HG03442 (cell line): Measurements from ENCODE around the gene MIER2.

Experiments
- ATAC-seq: cut with Tn5 transposase; IDR thresholded peaks from one replicate; pipeline ENCODE4 v1.9.1; 2021; ENCODE audit warnings: mild to moderate bottlenecking, moderate library complexity; ENCODE audit not compliant: unreplicated experiment

MIER2 gene

GRCh38 chr19:334296-335071 lies 10.1 kb downstream of the MIER2 start:
- ATAC-seq, result no peak

- no peak for ATAC-seq
Measured at GRCh38 chr19:330503-330902, 14.1 kb downstream of the MIER2 start.

- no peak for ATAC-seq
Measured at GRCh38 chr19:329876-330275, 14.7 kb downstream of the MIER2 start.

- no peak for ATAC-seq
Measured at GRCh38 chr19:328025-328505, 16.5 kb downstream of the MIER2 start.

DNA sequence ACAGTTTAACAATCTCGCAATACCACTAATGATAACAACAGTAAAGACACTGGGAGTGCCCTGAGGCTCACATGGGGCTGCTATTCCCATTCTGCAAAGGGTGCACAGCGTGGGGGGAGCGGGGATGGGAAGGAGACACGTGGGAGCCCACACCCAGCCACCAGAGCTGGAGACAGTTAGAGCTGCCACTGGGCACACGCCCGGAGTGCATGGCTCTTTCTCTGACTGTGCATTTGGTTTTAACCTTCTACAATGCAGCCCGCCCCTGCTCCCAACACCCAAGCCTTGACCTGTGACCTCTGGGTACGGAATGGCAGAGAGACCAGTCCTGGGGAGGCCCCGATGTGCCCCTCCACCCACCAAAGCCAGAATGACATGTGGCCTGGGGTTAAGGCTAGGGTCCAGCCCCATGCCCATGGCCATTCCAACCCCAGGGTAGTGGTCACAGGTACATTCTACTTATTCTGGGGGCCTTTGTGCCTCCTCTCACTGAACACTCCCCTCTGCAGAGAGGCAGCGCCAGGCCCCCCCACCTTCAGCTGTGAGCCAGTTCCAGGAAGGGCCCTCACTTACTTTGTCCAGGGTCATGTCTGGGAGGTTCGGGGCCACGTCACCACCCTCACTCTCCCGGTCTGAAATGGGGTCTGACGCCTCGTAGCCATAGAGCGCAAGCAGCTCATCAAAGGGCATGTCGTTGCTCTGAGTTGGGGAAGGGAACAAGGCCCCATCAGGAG lies 17.1 kb downstream of the MIER2 start:
- ATAC-seq, result no peak

GRCh38 chr19:326871-327270 lies 17.7 kb downstream of the MIER2 start:
- ATAC-seq, result no peak

DNA sequence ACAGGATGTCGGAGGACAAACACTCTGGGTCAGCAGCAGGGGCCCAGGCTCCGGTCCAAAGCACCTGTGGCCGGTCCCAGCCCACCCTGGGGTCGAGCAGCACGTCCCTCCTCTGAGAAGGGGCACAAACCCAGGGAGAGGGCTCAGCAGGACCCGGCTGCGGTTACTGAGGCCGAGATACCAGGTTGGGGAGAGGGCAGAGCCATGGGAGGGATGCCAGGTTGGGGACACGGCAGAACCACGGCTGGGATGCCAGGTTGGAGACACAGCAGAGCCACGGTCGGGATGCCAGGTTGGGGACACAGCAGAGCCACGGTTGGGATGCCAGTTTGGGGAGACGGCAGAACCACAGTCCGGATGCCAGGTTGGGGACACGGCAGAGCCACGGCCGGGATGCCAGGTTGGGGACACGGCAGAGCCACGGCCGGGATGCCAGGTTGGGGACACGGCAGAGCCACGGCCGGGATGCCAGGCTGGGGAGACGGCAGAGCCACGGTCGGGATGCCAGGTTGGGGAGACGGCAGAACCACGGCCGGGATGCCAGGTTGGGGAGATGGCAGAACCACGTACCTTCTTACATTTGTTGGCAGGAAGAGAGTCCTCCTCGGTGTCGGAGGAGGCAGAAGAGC lies 18.5 kb downstream of the MIER2 start:
- no peak for ATAC-seq

DNA sequence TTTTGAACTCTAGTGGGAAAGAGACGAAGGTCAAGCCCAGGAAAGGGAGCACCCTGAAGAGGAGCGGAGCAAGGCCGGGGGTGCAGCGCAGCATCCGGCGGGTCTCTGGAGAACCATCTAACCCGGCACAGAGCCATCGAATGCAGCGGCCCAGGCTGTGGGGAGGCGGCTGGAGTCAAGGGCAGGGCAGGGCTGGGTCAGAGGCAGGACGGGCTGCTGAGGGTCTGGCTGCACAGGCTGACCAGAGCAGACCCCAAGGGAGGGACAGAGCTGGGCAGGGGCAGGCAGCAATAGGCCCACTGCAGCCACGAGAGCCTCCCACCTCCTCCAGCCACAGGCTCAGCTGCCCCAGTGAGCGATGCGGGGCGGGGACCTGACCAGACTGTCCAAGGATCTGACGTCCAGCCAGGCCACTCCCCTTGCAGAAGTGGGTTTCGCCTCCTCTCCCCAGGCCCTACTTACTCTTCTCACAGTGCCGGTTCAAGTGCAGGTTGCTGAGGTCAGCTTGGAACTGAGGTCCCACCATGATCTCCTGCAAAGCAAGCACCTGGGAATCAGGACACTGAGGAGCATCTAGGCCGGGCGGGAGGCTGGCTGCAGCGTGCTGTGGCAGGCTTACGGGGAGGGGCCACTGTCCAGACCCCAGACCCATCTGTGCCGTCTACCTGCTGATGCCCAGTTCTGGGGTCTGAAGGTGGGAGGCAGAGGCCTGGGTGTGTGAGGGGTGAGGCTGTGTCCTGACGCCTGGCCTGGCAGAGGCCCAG lies 19.2 kb downstream of the MIER2 start:
- ATAC-seq, result no peak

GRCh38 chr19:324716-325115 lies 19.9 kb downstream of the MIER2 start:
- no peak for ATAC-seq

GRCh38 chr19:322616-323015 lies 22.0 kb downstream of the MIER2 start:
- ATAC-seq, result no peak

DNA sequence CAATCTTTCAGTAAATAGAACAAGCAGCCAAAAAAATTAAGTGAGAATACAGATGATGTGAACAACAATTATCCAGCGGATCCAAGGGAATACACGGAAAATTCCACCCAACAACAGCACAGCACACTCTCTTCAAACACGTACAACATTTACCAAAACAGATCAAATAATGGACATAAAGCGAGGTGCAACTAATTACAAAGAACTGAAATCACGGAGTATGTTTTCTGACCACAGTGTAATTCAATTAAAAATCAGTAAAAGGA lies 26.2 kb downstream of the MIER2 start:
- no peak for ATAC-seq

GRCh38 chr19:317710-318508 lies 26.7 kb downstream of the MIER2 start:
- ATAC-seq, result no peak

GRCh38 chr19:315811-316210 lies 28.8 kb downstream of the MIER2 start:
- no peak for ATAC-seq

DNA sequence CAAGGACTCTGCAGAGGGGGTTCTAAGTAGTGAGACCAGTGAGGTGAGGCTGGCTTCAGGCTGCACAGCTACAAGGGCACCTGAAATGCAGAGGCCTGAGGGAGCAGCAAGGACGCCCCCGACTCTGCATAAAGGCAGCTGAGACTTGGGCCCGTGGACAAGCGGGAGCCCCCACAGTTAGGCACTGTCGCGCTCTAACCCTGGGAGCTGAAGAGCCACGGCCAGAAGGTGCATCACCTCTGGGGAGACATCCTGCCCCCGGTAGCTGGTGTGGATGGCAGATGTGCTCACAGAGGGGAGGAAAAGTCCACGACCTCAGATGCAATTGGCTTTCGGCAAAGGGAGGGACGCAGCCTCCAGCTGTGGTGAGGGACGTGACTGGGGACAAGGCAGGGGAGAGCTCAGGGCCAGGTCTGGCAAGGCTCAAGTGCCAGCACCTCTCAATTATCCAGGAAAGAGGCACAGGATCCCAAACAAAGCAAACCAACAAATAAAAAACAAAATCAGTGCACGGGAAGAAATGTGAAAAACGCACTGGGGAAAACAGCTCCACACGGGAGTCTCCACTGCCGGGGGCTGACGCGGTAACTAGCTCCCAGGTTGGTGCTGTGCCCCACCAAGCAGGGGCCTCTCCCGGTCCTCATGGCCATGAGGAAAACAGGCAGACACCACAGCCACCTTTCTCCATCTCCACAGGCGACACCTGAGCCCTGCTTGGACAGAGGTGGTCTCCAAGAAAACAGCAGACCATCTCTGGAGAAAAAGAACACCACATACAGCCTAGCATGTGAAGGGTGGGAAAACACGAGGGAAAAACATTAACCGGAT lies 30.4 kb downstream of the MIER2 start:
- no peak for ATAC-seq

GRCh38 chr19:313169-313987 lies 31.2 kb downstream of the MIER2 start:
- ATAC-seq, result no peak

- ATAC-seq, result no peak
Measured at GRCh38 chr19:311813-312261, 32.8 kb downstream of the MIER2 start.

GRCh38 chr19:310781-311496 lies 33.7 kb downstream of the MIER2 start:
- no peak for ATAC-seq

DNA sequence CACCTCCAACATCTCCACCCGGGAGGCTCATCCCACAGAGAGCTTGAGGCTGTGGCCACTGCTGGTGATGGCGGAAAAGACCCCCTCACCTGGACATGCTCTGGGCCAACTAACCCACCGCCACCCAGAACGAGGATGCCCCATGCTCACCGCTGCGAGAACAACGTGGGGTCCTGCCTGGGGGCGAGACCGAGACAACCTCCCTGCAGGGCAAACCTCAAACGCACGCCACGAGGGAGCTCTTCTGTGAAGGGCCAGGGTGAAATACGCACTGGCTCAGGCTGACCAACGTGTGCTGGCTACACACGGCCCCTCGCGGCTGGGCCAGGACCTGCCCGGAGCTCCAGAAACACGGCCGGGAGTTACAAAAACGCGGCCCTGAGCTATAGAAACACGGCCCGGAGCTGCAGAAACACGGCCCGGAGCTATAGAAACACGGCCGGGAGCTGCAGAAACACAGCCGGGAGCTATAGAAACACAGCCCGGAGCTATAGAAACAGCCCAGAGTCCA lies 34.4 kb downstream of the MIER2 start:
- ATAC-seq, result no peak
